HepG2 (cell line): Measurements from ENCODE around the gene MEGF11. TPM values are rescaled to one million over a fixed set of nuclear protein-coding genes. Genes with fewer than 3 reads are reported as not detected.

ENCODE experiments used
- ATAC-seq: fragments of 200-7000 bp; cut with Tn5 transposase; 3 replicates; pipeline ENCODE4 v1.9.1; 2020; ENCODE audit warnings: mild to moderate bottlenecking, moderate library complexity
- BruUV-seq: library from RNA; stranded (reverse); fragments of 400-500 nt; replicated peaks from 2 replicates; lab custom pipeline; 2021; lab: Mats Ljungman, UMichigan
- CTCF ChIA-PET: fragments of 300-600 bp; formaldehyde crosslinking; extraction: SDS; loops from one replicate; lab custom pipeline; 2021; ENCODE audit warnings: low total read pairs, inconsistent platforms, low intra/inter-chr PET ratio; lab: Yijun Ruan, JAX
- POLR2A ChIA-PET: fragments of 350-600 bp; sonication (Branson Sonifier 250); formaldehyde crosslinking; loops from one replicate; lab custom pipeline; 2020; ENCODE audit warnings: antibody characterized with exemption, inconsistent platforms; lab: Yijun Ruan, JAX
- DNase-seq: peaks from one replicate; pipeline ENCODE4 v3.0.0-alpha.2; 2015; ENCODE audit warnings: low spot score
- FAIRE-seq: peaks from 3 replicates; lab custom pipeline; 2011; peaks lifted over from hg19 to GRCh38; lab: Jason Lieb, UNC
- H2AFZ ChIP-seq: one replicate; pipeline ENCODE4 v1.6.1; 2011; ENCODE audit warnings: low read length, inconsistent platforms
- H3K27ac ChIP-seq: fragments of 300-600 bp; 3 replicates; pipeline ENCODE4 v1.8.0; 2011; ENCODE audit warnings: mixed run types, mild to moderate bottlenecking, mixed read lengths, low read length, inconsistent platforms; ENCODE audit not compliant: insufficient read depth; ENCODE audit errors: extremely low read length
- H3K27me3 ChIP-seq, 2 experiments: fragments of 200-600 bp in 1 of 2; 2 replicates in 1 of 2; 3 replicates in 1 of 2; pipeline versions ENCODE4 v1.6.0 to v1.8.0; 2011; ENCODE audit warnings: low read length in 2 of 2, mild to moderate bottlenecking in 2 of 2, moderate library complexity in 2 of 2, inconsistent platforms in 1 of 2; ENCODE audit not compliant: insufficient read depth in 2 of 2, control insufficient read depth in 1 of 2
- H3K36me3 ChIP-seq, 2 experiments: fragments of 200-600 bp in 1 of 2; replicated peaks in 1 of 2; 2 replicates in 1 of 2; 3 replicates in 1 of 2; pipeline versions ENCODE4 v1.5.1 to v1.8.0; 2011; ENCODE audit warnings: low read length in 2 of 2, inconsistent platforms in 1 of 2; ENCODE audit not compliant: insufficient read depth in 2 of 2, control insufficient read depth in 1 of 2
- H3K4me1 ChIP-seq: 2 replicates; pipeline ENCODE4 v1.5.1; 2012; ENCODE audit warnings: low read length, inconsistent platforms; ENCODE audit not compliant: insufficient read depth
- H3K4me2 ChIP-seq: 2 replicates; pipeline ENCODE4 v1.6.0; 2011; ENCODE audit warnings: low read depth, low read length, inconsistent platforms
- H3K4me3 ChIP-seq, 3 experiments: fragments of 200-600 bp in 1 of 3; sonication (generic), shearing (Covaris generic) in 1 of 3; replicated peaks in 1 of 3; 2 replicates each; pipeline ENCODE4 v1.5.1; 2011 to 2016; ENCODE audit warnings: low read length in 3 of 3, inconsistent platforms in 2 of 3, low read depth in 2 of 3, mild to moderate bottlenecking in 2 of 3, control low read depth in 1 of 3, mixed read lengths in 1 of 3; ENCODE audit not compliant: insufficient read depth in 1 of 3
- H3K79me2 ChIP-seq: one replicate; pipeline ENCODE4 v1.6.1; 2011; ENCODE audit warnings: low read length, inconsistent platforms; ENCODE audit not compliant: insufficient read depth
- H3K9ac ChIP-seq: 2 replicates; pipeline ENCODE4 v1.6.0; 2011; ENCODE audit warnings: mild to moderate bottlenecking, low read depth, low read length, inconsistent platforms; ENCODE audit not compliant: insufficient read depth
- H3K9me3 ChIP-seq: 2 replicates; pipeline ENCODE4 v1.5.1; 2012; ENCODE audit warnings: mild to moderate bottlenecking, low read length
- H4K20me1 ChIP-seq: 2 replicates; pipeline ENCODE4 v1.6.0; 2011; ENCODE audit warnings: inconsistent platforms, mild to moderate bottlenecking, low read length, moderate library complexity; ENCODE audit not compliant: insufficient read depth
- DRAP1 ChIP-seq: IDR thresholded peaks from 2 replicates; pipeline ENCODE4 v1.6.1; 2016; ENCODE audit warnings: missing genetic modification reagents, missing compliant biosample characterization
- SAFB2 ChIP-seq: sonication (generic); formaldehyde crosslinking; IDR thresholded peaks from 2 replicates; pipeline ENCODE4 v1.5.1; 2020; ENCODE audit warnings: missing genetic modification reagents, low read depth, mild to moderate bottlenecking, borderline replicate concordance
- SPEN ChIP-seq: sonication (generic); formaldehyde crosslinking; IDR thresholded peaks from 2 replicates; pipeline ENCODE4 v1.5.1; 2020; ENCODE audit warnings: low read depth, mild to moderate bottlenecking, missing genetic modification reagents
- TBX2 ChIP-seq: sonication (generic); formaldehyde crosslinking; IDR thresholded peaks from 2 replicates; pipeline ENCODE4 v1.5.0; 2020; ENCODE audit warnings: missing genetic modification reagents, mild to moderate bottlenecking, borderline replicate concordance
- THAP7 ChIP-seq: sonication (generic); formaldehyde crosslinking; IDR thresholded peaks from 2 replicates; pipeline ENCODE4 v1.8.1; 2023; ENCODE audit warnings: mild to moderate bottlenecking, missing genetic modification reagents
- ZNF160 ChIP-seq: sonication (generic); formaldehyde crosslinking; IDR thresholded peaks from 2 replicates; pipeline ENCODE4 v1.8.0; 2022; ENCODE audit warnings: mild to moderate bottlenecking, inconsistent platforms, missing genetic modification reagents
- ZNF383 ChIP-seq: sonication (generic); formaldehyde crosslinking; IDR thresholded peaks from 2 replicates; pipeline ENCODE4 v1.4.0; 2020; ENCODE audit warnings: missing genetic modification reagents, mild to moderate bottlenecking, borderline replicate concordance
- ZNF619 ChIP-seq: sonication (generic); formaldehyde crosslinking; IDR thresholded peaks from 2 replicates; pipeline ENCODE4 v1.4.0; 2020; ENCODE audit warnings: mild to moderate bottlenecking, missing genetic modification reagents
- WGBS: methylation state at CpG from one replicate; pipeline ENCODE4 v1.1.6; 2017; ENCODE audit warnings: low lambda C conversion rate; 5-methylcytosine and 5-hydroxymethylcytosine counted together
- in situ Hi-C: cut with HindIII; loops from 2 replicates; pipeline ENCODE4 v1.10.0; 2017; ENCODE audit warnings: low pct_unique_long_range_greater_than_20kb; ENCODE audit not compliant: extremely low pct_ligation_motif_present
- intact Hi-C: fragments of 100-400 bp; cut with micrococcal nuclease; formaldehyde crosslinking; loops from one replicate; pipeline ENCODE4 v1.10.0; 2022; ENCODE audit not compliant: unreplicated experiment
- polyA plus RNA-seq, 8 experiments: library from polyadenylated mRNA; depleted of rRNA in 3 of 8; stranded (reverse) in 7 of 8; unstranded in 1 of 8; fragments of >200 nt; fragmentation: Illumina TruSeq in 4 of 8; extraction: Trizol in 4 of 8; gene quantifications; 2 replicates each; pipeline versions ENCODE4 v1.2.1 to v1.2.3, GENCODE V29; 2011 to 2016; ENCODE audit warnings: low read depth in 4 of 8, missing spikeins in 1 of 8, mixed read lengths in 1 of 8; ENCODE audit not compliant: insufficient read depth in 1 of 8
- total RNA-seq, 5 experiments: library from RNA; depleted of rRNA; stranded (reverse); fragments of >200 nt; fragmentation: Illumina TruSeq; extraction: Trizol; gene quantifications; 2 replicates each; pipeline ENCODE4 v1.2.3, GENCODE V29; 2016; ENCODE audit warnings: low read depth in 1 of 5
- TF ChIP-seq, protein P1 (sequence below), 2 experiments: sonication (generic) in 1 of 2; formaldehyde crosslinking in 1 of 2; IDR thresholded peaks; 2 replicates each; pipeline versions ENCODE4 v1.6.1 to v1.9.0; 2014 to 2022; ENCODE audit warnings: antibody characterized with exemption in 1 of 2, borderline replicate concordance in 1 of 2, inconsistent platforms in 1 of 2, low read depth in 1 of 2, missing genetic modification reagents in 1 of 2

The MEGF11 gene
- total and polyA plus RNA-seq, 2 of the 13 experiments (the other 11 are each of a cell fraction or from before 2014, with no cell fraction given): not detected

GRCh38 chr15:65916041-65916663, 337.4 kb downstream of the MEGF11 start:
- peak; percentile 56 for ATAC-seq
- intact Hi-C loops (loop anchor here (1.0 to 10.0 kb wide), 3 partner anchors 169 to 371 kb away; no protein-coding TSS in a partner anchor), in situ Hi-C loops (no loop called here)
- H3K9me3 ChIP-seq: no peaks in the 10 kb centered on the region
- FAIRE-seq: no peak
- no peaks in the 10 kb centered on the region for H3K27me3 ChIP-seq
- H3K9ac ChIP-seq: no peak overlapping the region
- no TSS peak for BruUV-seq
- TF ChIP-seq SAFB2 (CRISPR knock-in tag): no peak
- TF ChIP-seq THAP7 (CRISPR knock-in tag): no peak
- TF ChIP-seq, protein P1, sequence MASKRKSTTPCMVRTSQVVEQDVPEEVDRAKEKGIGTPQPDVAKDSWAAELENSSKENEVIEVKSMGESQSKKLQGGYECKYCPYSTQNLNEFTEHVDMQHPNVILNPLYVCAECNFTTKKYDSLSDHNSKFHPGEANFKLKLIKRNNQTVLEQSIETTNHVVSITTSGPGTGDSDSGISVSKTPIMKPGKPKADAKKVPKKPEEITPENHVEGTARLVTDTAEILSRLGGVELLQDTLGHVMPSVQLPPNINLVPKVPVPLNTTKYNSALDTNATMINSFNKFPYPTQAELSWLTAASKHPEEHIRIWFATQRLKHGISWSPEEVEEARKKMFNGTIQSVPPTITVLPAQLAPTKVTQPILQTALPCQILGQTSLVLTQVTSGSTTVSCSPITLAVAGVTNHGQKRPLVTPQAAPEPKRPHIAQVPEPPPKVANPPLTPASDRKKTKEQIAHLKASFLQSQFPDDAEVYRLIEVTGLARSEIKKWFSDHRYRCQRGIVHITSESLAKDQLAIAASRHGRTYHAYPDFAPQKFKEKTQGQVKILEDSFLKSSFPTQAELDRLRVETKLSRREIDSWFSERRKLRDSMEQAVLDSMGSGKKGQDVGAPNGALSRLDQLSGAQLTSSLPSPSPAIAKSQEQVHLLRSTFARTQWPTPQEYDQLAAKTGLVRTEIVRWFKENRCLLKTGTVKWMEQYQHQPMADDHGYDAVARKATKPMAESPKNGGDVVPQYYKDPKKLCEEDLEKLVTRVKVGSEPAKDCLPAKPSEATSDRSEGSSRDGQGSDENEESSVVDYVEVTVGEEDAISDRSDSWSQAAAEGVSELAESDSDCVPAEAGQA (IDR thresholded peaks at IDR 0.05; ENCODE audit: low read depth): no peak
- TF ChIP-seq, protein P1 (CRISPR knock-in tag; IDR thresholded peaks at IDR 0.05; ENCODE audit: borderline replicate concordance): no peak
- no peak for TF ChIP-seq ZNF619 (CRISPR knock-in tag)
- no peak for TF ChIP-seq ZNF383
- TF ChIP-seq SPEN: no peak
- TF ChIP-seq ZNF160: 0 out of 2 replicates have a peak, but pooled peaks have one; percentile 22
- TF ChIP-seq DRAP1 (CRISPR knock-in tag): no peak
- TF ChIP-seq TBX2: 0 out of 2 replicates have a peak, but pooled peaks have one; percentile 7
- CTCF ChIA-PET: interaction anchor here (1.3 kb wide), 1 partner anchor 371 kb away, joined by 3 read pairs; no protein-coding TSS in a partner anchor
- peak overlapping the region in 1 of 3 experiments; percentile 14; a peak in 1 of 6 replicates for H3K4me3 ChIP-seq
- H3K4me2 ChIP-seq: peak overlapping the region; percentile 67
- 0 out of 5 replicates have a peak, but pooled peaks cover 0 to under 1% of the 10 kb centered on the region in 2 experiments for H3K36me3 ChIP-seq
- no peaks in the 10 kb centered on the region for H3K79me2 ChIP-seq
- peaks cover 15% of the 10 kb centered on the region for H3K4me1 ChIP-seq
- POLR2A ChIA-PET: interaction anchor here (0.7 kb wide), 1 partner anchor 589 kb away, joined by 3 read pairs; the partner anchor contains the start of genes RPL4 and ZWILCH
- no peak for DNase-seq
- WGBS: 60% methylated on average over 2 of the region's 7 CpGs
- no peak overlapping the region for H2AFZ ChIP-seq
- H3K27ac ChIP-seq: no peak overlapping the region
- H4K20me1 ChIP-seq: no peaks in the 10 kb centered on the region
